Measurements from ENCODE around the gene SFSWAP. TPM values are rescaled to one million over a fixed set of nuclear protein-coding genes. Genes with fewer than 3 reads are reported as not detected.
"Not testable (repeated sequence)": the region's sequence is repeated elsewhere in the genome, so short reads cannot be mapped to it uniquely, and the experiment has no call there.

The SFSWAP gene
- total RNA-seq, 1 donor from 2014 or later: 67.3 TPM

DNA sequence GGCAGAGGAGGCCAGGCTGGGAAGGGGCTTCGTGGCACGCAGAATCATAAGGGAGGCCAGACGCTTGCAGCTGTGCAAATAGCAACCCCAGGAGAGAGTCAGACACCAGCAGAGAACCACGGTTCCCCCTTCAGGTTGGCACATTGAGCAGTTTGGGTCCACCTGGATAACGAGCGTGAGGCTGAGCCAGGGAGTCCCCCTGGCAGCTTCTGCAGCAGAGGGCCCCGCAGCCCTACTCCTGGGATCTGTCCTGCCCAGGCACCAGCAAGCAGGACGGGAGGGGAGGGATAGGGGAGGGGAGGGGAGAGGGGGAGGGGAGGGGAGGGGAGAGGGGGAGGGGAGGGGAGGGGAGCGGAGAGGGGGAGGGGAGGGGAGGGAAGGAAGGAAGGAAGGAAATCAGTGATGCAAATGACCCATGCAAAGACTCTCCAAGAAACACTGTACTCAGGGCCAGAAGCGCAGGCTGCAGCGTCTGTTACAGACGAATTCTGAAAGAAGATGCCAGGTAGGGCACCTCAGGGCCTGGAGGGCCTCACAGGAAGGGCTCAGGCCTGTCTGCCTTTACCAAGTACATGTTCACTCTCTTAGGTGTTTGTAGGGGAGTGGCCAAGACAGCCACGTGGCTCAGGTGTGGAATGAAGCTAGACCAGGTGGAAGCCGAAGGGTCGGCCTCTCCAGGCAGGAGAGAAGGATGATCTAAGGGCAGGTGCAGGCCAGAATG lies 85.0 kb downstream of the SFSWAP start:
- intact Hi-C loops (cut with DNase I): no loop called here
- DNase-seq (ENCODE audit: low spot score) (no peak), ATAC-seq (no peak)

DNA sequence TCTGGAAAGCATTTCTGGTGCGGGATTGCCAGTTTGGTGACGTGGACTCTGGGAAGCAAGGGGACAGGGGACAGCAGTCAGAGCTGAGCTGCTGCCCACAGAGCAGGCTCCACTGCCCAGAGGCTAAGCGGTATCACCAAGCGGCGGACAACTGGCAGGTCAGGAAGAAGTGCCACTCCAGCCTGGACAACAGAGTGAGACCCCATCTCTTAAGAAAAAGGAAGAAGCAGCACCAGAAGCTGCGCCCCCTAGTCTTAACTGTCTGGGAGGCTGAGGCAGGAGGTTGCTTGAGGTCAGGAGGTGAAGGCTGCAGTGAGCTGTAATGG lies 85.5 kb downstream of the SFSWAP start:
- ATAC-seq (no peak), DNase-seq (ENCODE audit: low spot score) (no peak)
- intact Hi-C loops (cut with DNase I): no loop called here

- ATAC-seq: no peak
- no peak for DNase-seq (ENCODE audit: low spot score)
- intact Hi-C loops (cut with DNase I): no loop called here
Observed at GRCh38 chr12:131796754-131797587, 86.1 kb downstream of the SFSWAP start.

GRCh38 chr12:131797588-131797934 lies 86.7 kb downstream of the SFSWAP start:
- intact Hi-C loops (cut with DNase I): no loop called here
- DNase-seq (ENCODE audit: low spot score) (no peak), ATAC-seq (no peak)

DNA sequence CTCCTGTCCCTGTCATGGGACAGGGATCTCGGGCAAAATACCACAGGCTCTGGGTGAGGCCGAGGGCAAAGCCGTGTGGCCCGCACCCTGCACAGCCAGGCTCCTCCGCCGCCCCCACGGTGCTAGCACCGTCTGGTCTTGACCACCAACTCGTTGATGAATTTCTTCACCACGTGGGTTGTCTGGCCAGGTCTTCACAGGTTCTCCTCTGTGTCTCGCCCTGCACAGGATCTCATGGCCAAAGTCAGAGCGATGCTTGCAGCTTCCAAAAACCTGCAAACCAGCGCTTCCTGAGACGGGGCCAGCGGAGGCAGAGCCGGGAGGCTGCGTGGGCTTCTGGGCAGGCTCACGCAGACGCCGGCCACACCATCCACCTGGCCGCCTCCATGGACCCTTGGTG lies 88.3 kb downstream of the SFSWAP start:
- no peak for DNase-seq (ENCODE audit: low spot score)
- no peak for ATAC-seq
- intact Hi-C loops (cut with DNase I): no loop called here

GRCh38 chr12:131799828-131800593 lies 89.1 kb downstream of the SFSWAP start:
- intact Hi-C loops (cut with DNase I): no loop called here
- DNase-seq (ENCODE audit: low spot score): no peak
- no peak for ATAC-seq

DNA sequence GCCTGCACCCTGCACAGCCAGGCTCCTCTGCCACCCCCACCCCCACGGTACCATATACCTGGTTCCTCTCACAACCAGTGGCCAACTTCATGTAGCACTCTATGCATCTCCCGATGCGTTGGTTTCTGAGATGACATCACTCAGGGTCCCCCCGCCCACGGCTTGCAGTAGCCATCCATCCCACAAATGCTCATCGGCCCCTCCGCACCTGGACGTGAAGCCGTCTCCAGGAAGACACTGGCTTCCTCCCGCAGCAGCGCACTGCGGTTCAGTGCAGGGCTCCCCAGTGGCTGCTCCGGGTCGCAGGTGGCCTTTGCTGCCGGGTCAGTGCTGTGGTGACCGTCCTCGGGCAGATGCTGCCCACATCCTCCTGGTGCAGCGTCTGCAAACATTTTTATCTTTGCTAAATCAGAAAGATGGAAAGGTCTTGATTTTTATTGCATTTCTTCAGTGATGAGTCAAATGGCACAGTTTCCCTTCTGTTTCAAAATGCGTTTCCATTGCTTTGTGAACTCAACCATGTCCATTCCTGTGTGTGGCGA lies 89.8 kb downstream of the SFSWAP start:
- intact Hi-C loops (cut with DNase I): no loop called here
- no peak for DNase-seq (ENCODE audit: low spot score)
- ATAC-seq: no peak

DNA sequence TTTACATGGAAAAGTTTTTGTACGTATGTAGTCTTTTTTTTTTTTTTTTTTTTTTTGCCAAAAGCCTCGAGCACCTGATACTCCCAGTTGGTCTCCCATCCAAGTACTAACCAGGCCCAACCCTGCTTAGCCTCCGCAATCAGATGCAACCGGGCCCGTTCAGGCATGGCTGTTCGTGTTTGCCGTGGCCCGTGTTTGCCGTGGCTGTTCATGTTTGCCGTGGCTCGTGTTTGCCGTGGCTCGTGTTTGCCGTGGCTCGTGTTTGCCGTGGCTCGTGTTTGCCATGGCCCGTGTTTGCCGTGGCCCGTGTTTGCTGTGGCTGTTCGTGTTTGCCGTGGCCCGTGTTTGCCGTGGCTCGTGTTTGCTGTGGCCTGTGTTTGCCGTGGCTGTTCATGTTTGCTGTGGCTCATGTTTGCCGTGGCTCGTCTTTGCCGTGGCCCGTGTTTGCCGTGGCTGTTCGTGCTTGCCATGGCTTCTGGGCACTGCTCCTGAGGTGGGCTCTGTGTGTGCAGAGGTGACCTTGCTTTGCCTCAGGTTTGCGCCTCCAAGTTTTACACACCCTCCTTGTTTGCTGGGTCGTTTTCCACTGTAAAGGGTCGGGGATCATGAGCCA lies 90.5 kb downstream of the SFSWAP start:
- ATAC-seq (no peak), DNase-seq (ENCODE audit: low spot score) (no peak)
- intact Hi-C loops (cut with DNase I): no loop called here

GRCh38 chr12:131803961-131804521 lies 93.2 kb downstream of the SFSWAP start:
- DNase-seq (ENCODE audit: low spot score): no peak
- ATAC-seq: peak; percentile 52
- intact Hi-C loops (cut with DNase I): no loop called here

DNA sequence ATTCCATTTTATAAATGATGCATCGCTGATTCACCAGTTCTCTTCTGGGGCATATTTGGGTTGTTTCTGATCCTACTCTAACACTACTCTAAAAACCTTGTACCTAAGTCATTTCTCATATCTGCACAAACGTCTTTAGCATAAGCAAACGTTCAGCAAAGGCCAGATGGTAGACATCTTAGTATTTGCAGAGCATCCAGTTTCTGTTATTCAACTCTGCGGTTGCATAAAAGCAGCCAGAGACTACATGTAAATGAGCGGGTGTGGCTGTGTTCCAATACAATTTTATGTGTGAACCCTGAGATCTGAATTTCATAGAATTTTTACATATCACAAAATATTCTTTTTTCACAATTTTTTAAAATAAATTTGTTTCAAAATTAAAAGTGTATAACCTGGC lies 94.5 kb downstream of the SFSWAP start:
- intact Hi-C loops (cut with DNase I): no loop called here
- ATAC-seq (no peak), DNase-seq (ENCODE audit: low spot score) (no peak)

- intact Hi-C loops (cut with DNase I): no loop called here
- no peak for DNase-seq (ENCODE audit: low spot score)
- ATAC-seq: no peak
Observed at GRCh38 chr12:131806674-131807073, 95.8 kb downstream of the SFSWAP start.

- intact Hi-C loops (cut with DNase I): no loop called here
- DNase-seq (ENCODE audit: low spot score) (no peak), ATAC-seq (peak; percentile 44)
Observed at GRCh38 chr12:131808744-131809371, 98.0 kb downstream of the SFSWAP start.

DNA sequence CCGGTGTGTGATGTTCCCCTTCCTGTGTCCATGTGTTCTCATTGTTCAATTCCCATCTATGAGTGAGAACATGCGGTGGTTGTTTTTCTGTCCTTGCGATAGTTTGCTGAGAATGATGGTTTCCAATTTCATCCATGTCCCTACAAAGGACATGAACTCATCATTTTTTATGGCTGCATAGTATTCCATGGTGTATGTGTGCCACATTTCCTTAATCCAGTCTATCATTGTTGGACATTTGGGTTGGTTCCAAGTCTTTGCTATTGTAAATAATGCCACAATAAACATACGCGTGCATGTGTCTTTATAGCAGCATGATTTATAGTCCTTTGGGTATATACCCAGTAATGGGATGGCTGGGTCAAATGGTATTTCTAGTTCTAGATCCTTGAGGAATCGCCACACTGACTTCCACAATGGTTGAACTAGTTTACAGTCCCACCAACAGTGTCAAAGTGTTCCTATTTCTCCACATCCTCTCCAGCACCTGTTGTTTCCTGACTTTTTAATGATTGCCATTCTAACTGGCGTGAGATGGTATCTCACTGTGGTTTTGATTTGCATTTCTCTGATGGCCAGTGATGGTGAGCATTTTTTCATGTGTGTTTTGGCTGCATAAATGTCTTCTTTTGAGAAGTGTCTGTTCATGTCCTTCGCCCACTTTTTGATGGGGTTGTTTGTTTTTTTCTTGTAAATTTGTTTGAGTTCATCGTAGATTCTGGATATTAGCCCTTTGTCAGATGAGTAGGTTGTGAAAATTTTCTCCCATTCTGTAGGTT lies 98.8 kb downstream of the SFSWAP start:
- intact Hi-C loops (cut with DNase I); ATAC-seq: not testable (repeated sequence)

DNA sequence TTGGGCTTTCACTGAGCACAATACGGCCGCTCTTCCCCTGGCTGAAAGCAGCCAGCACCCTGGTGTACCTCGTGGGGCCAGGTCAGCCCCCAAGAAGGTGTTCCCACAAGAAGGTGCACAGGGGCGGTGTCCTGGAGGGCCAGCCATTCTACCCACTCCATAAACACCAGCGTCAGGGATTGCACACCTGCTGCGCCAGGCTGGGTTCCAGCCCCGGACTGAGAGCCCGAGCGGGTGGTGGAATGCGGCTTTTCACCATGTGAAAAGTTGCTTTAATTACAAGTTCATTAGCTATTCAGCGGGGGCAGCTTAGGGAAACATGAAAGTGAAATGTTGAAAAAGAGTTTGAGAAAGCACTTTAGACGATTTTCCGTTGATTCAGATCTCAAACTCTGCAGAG lies 99.8 kb downstream of the SFSWAP start:
- intact Hi-C loops (cut with DNase I): no loop called here
- no peak for ATAC-seq
- no peak for DNase-seq (ENCODE audit: low spot score)

More for the DNA sequence above, 98.8 kb downstream of the SFSWAP start:
- DNase-seq (ENCODE audit: low spot score): not testable (repeated sequence)

DNA sequence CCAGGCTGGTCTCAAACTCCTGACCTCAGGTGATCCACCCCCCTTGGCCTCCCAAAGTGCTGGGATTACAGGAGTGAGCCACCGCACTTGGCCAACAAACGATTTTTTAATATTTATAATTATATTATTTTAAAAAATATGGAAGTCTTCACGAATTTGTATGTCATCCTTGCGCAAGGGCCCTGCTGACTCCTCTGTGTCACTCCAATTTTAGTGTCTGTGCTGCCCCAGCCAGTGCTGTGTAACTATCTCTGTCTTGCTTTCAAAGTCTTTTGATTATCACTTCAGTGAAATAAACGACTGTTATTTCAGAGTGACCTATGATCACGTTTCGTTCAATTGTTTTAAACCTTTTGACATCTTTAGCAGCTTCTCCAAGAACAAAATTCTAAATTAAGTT lies 104.2 kb downstream of the SFSWAP start:
- no peak for DNase-seq (ENCODE audit: low spot score)
- intact Hi-C loops (cut with DNase I): no loop called here
- ATAC-seq: no peak

- ATAC-seq (peak; percentile 61), DNase-seq (ENCODE audit: low spot score) (no peak)
- intact Hi-C loops (cut with DNase I): no loop called here
Observed at GRCh38 chr12:131816495-131816894, 105.6 kb downstream of the SFSWAP start.

DNA sequence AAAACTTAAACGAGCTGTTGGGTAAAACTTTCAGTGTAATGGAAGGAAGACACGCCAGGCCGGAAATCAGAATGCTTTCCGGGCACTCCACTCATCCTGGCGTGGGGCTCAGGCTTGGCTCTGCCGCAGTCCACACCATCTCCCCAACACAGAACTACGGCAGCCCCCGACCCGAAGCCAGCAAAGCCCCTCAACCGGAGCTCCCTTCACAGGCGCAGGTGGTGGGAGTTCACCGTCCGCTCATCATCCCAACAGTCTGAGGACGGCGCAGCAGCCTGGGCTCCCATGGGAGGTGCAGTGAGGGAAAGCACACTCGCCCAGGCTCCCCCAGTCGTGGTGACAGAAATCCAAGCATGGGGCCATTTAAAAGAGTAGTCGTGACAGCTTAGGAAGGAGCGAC lies 106.4 kb downstream of the SFSWAP start:
- intact Hi-C loops (cut with DNase I): no loop called here
- no peak for ATAC-seq
- DNase-seq (ENCODE audit: low spot score): no peak

Measured in sciatic nerve (tissue), 2 donors.